ENCODE data around the gene FEV.
A peak's percentile ranks its signal among the peaks of the same experiment; 100 is the strongest.

FEV gene

DNA sequence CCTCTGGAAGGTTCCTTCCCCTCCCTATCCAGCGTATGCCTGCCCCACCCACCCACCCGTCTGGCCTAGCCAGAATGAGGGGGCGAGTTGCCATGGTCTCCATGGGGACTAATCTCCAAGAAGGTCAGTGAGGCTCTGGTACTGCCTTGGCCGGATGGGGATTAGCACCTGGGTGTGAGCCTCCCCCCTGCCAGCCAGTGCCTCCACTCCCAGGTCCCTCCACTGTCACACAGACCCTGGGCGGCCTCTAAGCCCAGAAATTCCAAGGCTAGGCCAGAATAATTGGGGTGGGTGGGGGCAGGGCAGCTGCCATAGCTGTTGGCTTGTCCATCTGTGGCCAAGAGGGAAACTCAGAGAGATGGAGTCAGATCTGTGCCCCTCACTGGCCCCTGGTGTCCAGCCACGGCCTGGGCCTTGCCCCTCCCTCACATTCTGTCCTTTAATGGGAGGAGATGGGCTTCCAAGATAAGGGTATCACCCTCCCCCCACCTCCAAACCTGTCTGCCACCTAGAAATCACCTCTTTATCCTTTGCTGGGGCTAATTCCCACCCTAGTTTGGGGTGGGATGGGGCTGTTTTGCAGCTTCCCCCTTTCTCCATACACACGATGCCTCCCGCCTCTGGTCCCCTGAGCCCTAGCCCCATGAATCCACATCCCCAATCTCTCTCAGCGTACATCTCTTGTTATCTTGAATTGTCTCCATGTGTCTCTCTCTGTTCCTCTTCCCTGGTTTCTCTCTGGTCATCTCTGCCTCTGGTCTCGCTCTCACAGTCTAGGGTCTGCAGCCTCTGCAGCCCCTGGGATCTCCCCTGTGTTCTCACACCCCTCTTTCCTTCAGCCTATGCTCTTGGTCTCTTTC is 14.3 kb upstream of the FEV start:
- Histone ChIP-seq H3K9me2 (replicated peaks; ENCODE audit: insufficient read depth, low read length) (no peaks in the 10 kb centered on the region), H3K27ac (ENCODE audit: low read length) (no peak overlapping the region), H3K4me2 (ENCODE audit: low read depth, low read length) (no peak overlapping the region), H3K4me3 (ENCODE audit: low read length) (no peak overlapping the region), H3K27me3 (replicated peaks; ENCODE audit: insufficient read depth, low read length) (peaks cover 94% of the 10 kb centered on the region), H3K4me1 (ENCODE audit: low read length) (peaks cover 8% of the 10 kb centered on the region), H3K36me3 (replicated peaks; ENCODE audit: insufficient read depth, low read length) (no peaks in the 10 kb centered on the region), H3K9ac (ENCODE audit: low read length) (no peak overlapping the region), H3K9me3 (replicated peaks; ENCODE audit: insufficient read depth, low read length) (no peaks in the 10 kb centered on the region), H3F3A (ENCODE audit: insufficient read depth, low read length) (no peaks in the 10 kb centered on the region), H4K20me1 (ENCODE audit: insufficient read depth, low read length) (no peaks in the 10 kb centered on the region), H3K79me2 (ENCODE audit: low read length) (no peaks in the 10 kb centered on the region), H2AFZ (ENCODE audit: low read length) (no peak overlapping the region)
- TF ChIP-seq EZH2phosphoT487 (IDR thresholded peaks at IDR 0.05; ENCODE audit: low read length) (no peak), CTCF (IDR thresholded peaks at IDR 0.05; ENCODE audit: low read length) (no peak), EZH2 (optimal IDR thresholded peaks at IDR 0.05; ENCODE audit: low read depth, low read length) (no peak)
- DNase-seq: peak; percentile 3

DNA sequence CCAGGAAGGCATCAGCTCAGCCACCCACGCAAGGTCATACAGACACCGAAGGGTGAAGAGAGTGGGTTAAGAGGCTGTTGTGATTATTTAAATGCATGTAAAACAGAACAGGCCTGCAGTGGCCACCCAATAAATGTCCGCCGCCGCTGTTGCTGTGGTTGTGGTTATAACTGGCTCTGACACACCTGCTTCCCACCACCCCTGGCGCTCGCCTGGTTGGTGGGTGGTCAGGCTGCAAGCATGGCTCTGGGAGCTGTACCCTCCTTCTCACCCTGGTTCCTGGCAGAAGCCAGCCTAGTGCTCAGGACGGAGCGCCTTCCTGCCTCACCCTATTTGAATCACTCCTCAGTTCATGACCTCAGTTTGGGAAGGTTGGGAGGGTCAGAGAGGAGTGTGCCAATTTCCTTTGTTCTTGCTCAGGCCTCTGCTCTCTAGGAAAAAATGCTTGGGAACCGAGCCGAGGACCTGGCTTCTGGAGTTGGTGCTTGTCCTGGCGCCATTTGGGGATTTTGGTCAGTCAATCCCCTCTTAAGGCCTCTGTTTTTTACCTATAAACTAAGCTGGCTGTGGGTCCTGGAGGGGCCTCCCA is 13.5 kb upstream of the FEV start:
- TF ChIP-seq EZH2 (optimal IDR thresholded peaks at IDR 0.05; ENCODE audit: low read depth, low read length): no peak
- no peak for TF ChIP-seq CTCF (IDR thresholded peaks at IDR 0.05; ENCODE audit: low read length)
- TF ChIP-seq EZH2phosphoT487 (IDR thresholded peaks at IDR 0.05; ENCODE audit: low read length): no peak
- H3K4me2 ChIP-seq (ENCODE audit: low read depth, low read length): no peak overlapping the region
- no peaks in the 10 kb centered on the region for H3K79me2 ChIP-seq (ENCODE audit: low read length)
- no peaks in the 10 kb centered on the region for H3K9me2 ChIP-seq (replicated peaks; ENCODE audit: insufficient read depth, low read length)
- H3K36me3 ChIP-seq (replicated peaks; ENCODE audit: insufficient read depth, low read length): no peaks in the 10 kb centered on the region
- H3K4me3 ChIP-seq (ENCODE audit: low read length): no peak overlapping the region
- no peak overlapping the region for H3K9ac ChIP-seq (ENCODE audit: low read length)
- H3K4me1 ChIP-seq (ENCODE audit: low read length): peaks cover 14% of the 10 kb centered on the region
- no peak overlapping the region for H3K27ac ChIP-seq (ENCODE audit: low read length)
- H3K9me3 ChIP-seq (replicated peaks; ENCODE audit: insufficient read depth, low read length): no peaks in the 10 kb centered on the region
- no peaks in the 10 kb centered on the region for H3F3A ChIP-seq (ENCODE audit: insufficient read depth, low read length)
- no peak for DNase-seq
- no peak overlapping the region for H2AFZ ChIP-seq (ENCODE audit: low read length)
- H4K20me1 ChIP-seq (ENCODE audit: insufficient read depth, low read length): no peaks in the 10 kb centered on the region
- peaks cover 94% of the 10 kb centered on the region for H3K27me3 ChIP-seq (replicated peaks; ENCODE audit: insufficient read depth, low read length)

DNA sequence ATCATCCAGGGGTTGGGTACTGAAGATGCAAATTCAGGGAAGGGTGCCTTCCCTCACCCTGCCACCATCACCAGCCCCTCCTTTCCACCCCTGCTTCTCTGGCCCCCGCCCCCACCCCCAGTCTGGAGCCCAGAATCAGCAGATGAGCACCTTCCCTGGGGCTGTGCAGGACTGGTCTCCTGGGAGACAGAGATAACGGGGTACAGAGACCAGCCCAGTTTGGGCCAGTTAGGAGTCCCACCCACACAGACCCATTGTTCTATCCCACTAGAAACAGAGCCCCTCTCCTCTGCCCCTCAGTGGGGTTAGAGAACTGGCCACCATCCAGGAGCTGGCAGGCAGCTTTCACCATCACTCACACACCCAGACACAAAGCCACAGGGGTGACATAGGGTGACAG is 12.7 kb upstream of the FEV start:
- H3K27ac ChIP-seq (ENCODE audit: low read length): no peak overlapping the region
- H3K4me1 ChIP-seq (ENCODE audit: low read length): peaks cover 11% of the 10 kb centered on the region
- no peak overlapping the region for H2AFZ ChIP-seq (ENCODE audit: low read length)
- H3K9me2 ChIP-seq (replicated peaks; ENCODE audit: insufficient read depth, low read length): no peaks in the 10 kb centered on the region
- no peaks in the 10 kb centered on the region for H3F3A ChIP-seq (ENCODE audit: insufficient read depth, low read length)
- H3K4me2 ChIP-seq (ENCODE audit: low read depth, low read length): no peak overlapping the region
- H3K27me3 ChIP-seq (replicated peaks; ENCODE audit: insufficient read depth, low read length): peaks cover 94% of the 10 kb centered on the region
- H3K9me3 ChIP-seq (replicated peaks; ENCODE audit: insufficient read depth, low read length): no peaks in the 10 kb centered on the region
- DNase-seq: no peak
- H4K20me1 ChIP-seq (ENCODE audit: insufficient read depth, low read length): no peaks in the 10 kb centered on the region
- no peaks in the 10 kb centered on the region for H3K36me3 ChIP-seq (replicated peaks; ENCODE audit: insufficient read depth, low read length)
- no peak overlapping the region for H3K9ac ChIP-seq (ENCODE audit: low read length)
- no peak overlapping the region for H3K4me3 ChIP-seq (ENCODE audit: low read length)
- H3K79me2 ChIP-seq (ENCODE audit: low read length): no peaks in the 10 kb centered on the region
- TF ChIP-seq EZH2phosphoT487 (IDR thresholded peaks at IDR 0.05; ENCODE audit: low read length) (no peak), CTCF (IDR thresholded peaks at IDR 0.05; ENCODE audit: low read length) (no peak), EZH2 (optimal IDR thresholded peaks at IDR 0.05; ENCODE audit: low read depth, low read length) (no peak)
